HG03520 (cell line): Measurements from ENCODE around the gene SNAP25.

ENCODE experiments used
- ATAC-seq: cut with Tn5 transposase; IDR thresholded peaks from one replicate; pipeline ENCODE4 v1.9.1; 2021; ENCODE audit warnings: mild to moderate bottlenecking, moderate library complexity; ENCODE audit not compliant: unreplicated experiment

SNAP25 gene

DNA sequence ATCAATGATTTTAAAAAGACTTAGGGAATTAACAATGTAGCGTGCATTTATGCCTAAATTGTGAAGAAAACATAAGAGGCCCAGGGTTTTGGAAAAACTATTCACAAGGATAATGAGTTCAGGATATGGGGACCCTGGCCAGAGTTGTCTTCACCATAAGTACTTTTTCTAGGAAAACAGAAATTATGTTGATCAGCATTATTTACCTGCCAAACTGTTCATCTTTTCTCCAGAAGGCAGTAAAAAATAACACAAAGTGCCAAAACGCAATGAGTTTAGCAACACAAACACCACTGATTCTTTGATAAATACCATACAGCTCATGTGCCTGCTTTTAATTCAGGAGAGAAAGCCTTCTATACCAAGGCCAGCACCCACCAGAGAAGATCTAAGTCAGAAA lies 43.1 kb downstream of the SNAP25 start:
- ATAC-seq, result no peak

DNA sequence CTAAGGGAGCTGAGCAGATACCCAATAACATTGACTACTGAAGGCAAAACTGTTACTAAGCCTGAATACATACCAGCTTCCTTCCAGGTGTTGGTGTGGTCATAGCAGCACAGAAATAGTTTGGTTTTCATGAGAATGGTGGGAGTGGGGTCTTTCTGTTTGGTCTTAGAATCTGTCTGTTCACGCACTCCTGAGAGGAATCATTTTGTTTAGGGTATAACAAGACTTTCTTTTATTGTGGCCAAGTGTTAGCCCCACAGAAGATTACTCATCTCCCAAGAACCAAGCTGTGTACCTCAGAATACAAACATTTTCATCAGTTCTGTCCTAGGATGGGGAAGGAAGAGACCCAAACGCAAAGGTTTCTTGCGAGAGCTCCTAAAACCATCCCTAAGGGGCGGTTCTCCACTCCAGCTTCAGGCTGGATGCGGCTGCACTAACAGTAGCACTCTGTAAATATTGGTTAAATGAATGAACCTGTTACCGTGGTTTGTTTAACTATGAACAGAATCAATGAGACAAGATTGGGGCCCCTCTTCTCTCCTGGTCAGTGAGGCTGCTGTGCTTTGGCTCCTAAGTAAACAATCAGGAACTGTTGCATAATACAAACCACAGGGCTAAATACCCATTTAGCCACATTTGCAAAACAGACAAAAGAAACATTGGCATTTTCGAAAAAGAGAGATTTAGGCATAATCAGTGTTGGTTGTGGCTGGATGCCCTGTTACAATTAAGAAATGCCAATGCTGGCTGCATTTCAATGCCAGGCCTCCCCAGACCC lies 44.9 kb downstream of the SNAP25 start:
- ATAC-seq, result no peak

DNA sequence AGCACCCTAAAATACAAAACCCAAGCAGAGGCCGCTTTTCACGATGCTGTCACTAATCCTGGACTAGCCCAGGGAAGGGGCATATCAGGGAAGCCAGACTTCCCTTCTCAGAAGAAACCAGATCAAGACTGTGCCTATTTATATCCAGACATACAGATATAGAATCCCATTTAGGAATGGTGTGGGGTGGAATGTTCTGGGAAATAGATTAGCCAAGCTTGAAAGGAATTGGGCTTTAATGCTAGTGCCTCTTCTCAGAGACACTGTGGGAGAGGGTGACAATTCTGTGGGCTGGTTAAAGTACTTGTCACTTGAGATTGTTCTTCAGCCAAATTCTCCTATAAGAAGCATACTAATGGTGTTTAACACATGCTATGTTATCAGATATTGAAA lies 45.5 kb downstream of the SNAP25 start:
- no peak for ATAC-seq

DNA sequence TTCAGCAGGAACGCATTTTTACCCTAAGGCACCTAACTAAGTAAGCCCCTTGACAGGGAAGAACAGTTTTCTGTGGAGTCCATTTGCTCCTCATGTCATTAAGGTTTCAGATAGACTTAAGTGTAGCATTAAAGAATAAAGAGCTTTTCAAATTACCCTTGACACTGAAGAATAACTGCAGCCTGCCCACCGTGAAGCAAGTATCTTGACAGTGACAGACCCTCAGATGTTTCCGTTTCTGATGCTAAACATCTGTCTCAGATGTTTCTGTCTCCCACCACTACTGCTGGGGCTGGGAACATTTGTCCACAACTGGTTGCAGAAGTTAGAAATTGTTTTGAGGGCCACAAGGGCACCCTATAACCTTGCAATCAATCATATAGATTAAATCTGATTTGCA lies 50.0 kb downstream of the SNAP25 start:
- no peak for ATAC-seq

DNA sequence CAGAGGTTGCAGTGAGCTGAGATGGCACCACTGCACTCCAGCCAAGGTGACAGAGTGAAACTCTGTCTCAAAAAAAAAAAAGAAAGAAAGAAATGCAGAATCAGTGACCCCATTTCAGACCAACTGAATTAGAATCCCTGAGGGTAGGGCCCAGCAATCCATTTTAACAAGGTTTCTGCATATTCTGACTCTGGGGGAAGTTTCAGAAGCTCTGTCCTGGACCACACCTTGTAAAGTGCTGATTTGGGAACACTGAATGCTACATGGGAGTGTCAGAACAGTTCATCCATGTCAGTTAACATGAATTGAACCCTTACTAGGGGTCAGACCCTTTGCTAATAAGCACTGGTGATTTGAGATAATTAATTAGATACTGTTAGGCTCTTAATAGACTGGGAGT lies 52.0 kb downstream of the SNAP25 start:
- ATAC-seq, result no peak

DNA sequence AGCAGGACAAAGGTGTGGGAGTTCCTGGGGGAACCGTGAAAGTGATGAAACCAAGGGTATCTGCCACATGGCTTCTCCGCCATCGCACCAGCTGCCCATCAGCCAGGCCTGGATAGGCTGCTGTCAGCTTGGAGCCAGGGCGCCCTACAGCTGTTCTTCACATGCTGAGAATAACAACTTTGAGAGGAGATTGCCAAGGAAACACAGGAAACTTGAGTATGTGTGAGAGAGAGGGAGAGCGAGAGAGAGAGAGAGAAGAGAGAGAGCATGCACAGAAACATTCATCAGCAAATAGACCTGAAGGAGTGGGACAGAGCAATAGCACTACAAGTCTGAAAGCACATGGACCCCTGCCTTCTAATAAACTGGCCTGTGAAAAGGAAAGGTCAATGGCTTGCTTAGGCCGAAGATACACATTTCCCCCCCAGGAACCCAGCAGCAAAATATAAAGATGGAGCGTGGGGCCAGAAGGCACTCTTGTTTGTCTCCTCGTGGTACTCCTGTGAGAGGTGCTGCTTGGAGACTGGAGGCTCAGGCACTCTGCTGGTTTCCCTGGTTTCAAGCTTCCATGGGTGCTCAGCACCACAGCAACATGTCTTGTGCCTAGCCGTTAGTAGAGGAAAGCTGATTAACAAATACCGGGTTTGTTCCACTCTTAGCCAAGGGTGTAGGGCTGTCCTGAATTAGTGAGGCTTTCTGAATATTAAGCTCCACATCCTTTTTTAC lies 53.0 kb downstream of the SNAP25 start:
- ATAC-seq, result no peak

DNA sequence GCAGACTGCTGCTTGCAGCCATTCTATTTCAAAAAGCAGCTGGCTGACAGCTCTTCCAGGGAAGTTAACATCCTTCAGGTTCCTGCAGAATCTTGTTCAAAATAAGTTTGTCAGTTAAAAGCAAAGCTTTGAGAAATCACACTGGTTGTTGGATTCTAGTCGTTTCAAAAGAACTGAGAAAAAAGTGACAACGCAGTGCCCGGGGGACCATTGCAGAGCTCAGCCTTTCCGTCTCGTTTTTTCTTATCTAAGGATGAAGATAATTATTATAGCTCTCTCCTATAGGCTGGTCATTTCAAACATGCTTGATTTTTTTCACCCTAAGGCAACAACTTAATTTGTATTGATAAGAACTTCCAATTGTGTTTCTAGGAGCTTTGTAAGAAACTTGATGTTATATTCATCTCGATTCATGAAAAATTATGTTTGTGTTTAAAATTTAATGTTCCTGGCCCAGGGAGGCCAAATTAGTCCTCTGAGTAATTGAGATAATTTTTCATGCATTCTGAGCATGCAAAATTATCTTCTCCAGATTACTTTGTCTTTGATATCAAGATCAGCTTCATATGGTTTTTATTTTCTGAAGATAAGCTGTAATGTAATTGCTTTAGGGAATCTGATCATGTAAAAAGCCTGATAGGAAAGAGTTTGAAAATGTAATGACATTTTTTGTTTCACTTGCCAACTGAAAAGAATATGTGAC lies 58.4 kb downstream of the SNAP25 start:
- ATAC-seq, result no peak

DNA sequence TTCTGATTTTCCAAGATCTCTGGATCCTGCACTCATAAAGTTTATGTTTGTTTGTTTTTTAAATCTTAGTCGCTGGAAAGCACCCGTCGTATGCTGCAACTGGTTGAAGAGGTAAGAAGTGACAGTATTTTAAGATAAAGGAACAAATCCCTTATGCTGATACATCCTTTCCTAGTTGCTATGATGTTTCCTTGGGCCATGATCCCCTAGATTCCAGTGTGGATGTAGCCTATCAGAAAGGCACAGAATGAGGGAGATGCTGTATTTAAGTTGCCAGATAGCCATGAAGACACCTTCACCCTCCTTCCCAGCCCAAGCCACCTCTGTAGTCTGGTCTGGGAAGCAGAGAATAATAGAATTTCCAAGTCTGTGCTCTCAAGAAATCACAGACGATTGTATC lies 59.0 kb downstream of the SNAP25 start:
- no peak for ATAC-seq

DNA sequence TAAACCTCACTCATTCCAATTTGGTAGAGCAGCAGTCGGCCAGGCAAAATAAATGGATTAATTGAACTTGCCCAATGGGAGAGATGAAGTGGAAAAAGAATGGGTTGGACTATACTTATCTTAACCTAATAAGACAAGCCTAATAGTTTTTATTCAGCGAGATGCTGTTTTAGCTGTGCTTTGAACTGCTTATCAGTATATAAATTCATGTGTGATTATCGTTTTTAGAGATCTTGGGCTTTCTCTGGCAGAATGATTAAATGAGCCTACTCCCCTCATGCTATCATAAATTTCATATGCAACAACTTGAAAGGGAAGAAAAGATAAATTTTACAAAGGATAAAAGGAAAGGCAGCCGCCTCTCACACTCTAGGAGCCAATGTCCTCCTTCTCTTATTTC lies 59.8 kb downstream of the SNAP25 start:
- ATAC-seq, result no peak

DNA sequence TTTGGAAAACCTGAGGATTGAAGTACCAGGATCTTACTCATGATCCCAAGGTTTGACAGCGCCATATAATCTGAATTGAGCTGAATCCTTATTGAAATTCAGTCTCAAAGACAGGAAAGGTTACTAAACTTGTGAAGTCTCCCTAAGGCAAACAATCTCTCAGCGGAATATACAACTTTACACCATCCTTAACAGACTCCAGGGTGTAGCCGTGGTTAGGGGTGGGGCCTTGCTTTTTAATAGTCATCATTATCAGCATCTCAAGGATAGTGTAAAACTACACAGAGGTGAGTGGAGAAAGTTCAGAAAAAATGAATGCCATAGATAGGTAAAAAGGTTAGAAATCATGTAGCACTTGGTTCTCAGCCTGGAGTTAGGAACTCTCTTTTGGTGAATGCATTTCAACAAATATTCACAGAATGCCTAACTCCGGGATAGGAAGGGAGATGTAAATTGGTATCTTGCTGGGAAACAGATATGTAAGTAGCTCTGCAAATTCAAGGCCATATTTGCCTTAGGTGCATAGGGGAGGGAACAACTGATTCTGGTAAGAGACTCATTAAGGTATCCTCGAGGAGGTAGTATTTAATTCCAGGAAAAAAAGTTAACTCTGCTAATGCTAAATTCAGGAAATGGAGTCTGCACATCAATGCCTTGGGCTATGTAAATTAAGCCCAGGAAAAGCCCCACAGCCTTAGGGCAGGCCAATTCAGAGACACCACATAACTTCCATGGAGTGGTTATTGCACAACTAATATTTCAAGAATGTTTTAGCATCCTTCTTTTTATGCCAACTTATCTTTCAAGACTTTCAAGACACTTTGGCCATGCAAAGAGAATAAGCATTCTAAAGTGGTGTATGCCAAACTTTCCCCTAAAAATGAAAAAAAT lies 61.6 kb downstream of the SNAP25 start:
- no peak for ATAC-seq

DNA sequence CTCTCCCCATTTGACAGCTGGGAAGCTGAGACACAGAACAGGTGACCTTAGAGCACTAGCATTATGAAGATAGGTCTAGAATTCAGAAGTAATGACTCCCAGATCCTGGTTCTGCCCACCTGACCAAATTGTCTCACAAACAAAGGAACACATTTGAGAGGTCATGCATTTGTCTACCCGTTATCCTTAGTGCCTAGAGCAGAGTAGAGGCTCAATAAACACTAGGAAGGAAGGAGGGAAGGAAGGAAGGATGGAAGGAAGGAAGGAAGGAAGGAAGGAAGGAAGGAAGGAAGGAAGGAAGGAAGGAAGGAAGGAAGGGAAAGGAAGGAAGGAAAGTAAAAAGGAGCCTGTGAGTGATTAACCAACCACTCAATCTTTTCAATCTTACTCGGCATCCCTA lies 63.3 kb downstream of the SNAP25 start:
- no peak for ATAC-seq

DNA sequence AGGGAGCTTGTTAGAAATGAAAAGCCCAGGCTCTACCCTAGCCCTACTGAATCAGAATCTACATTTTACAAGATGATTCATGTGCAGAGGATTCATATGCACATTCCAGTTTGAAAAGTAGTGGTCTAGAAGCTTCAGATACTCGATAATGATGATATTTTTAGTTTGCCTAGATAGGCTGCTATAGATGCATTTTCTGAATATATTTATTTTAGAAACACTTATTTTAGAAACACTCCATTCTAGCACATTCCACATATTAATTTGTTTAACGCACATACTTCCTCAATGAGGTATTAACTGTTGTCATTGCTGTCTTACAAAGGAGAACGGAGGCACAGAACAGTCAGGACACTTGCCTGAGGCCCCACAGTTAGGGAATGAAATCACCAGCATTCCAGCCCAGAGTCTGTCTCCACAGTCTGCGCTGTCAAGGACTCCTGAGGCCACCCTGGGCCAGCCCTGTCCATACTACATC lies 64.4 kb downstream of the SNAP25 start:
- ATAC-seq, result no peak

DNA sequence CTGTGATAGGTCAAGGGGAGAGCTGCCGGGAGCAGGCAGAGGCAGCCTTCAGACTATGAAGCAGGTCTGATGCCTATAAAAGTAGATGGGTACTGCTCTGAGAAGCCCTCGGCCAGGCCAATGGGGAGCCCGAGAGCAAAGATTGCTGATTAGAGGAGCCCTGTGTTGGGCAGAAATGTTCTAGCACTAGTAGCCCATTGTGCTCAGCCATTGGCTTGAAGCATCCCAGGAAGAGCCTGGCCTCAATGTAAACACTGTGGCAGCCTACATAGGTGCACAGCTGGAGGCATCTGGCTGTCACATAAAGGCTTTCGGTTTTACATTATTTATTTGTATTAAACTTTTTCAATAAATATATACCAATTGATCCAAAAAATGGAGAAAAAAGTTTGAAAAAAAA lies 67.7 kb downstream of the SNAP25 start:
- ATAC-seq, result no peak

DNA sequence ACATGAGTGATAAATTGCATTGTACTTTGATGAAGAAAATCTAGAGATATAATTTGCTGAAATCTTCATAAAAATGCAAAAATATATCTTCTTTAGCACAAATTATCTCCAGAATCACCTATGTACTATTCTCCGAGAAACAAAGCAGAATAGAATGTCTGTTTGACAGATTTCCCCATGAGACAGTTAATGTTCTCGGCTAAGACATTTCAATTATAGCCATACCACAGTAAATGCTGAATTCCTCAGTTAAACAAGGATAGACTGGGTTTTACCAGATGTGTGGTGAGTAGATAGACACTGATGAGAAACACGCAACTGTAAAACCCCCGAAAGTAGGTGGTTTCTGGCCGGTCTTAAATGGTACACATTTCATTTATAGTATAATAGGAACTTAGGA lies 69.8 kb downstream of the SNAP25 start:
- no peak for ATAC-seq

DNA sequence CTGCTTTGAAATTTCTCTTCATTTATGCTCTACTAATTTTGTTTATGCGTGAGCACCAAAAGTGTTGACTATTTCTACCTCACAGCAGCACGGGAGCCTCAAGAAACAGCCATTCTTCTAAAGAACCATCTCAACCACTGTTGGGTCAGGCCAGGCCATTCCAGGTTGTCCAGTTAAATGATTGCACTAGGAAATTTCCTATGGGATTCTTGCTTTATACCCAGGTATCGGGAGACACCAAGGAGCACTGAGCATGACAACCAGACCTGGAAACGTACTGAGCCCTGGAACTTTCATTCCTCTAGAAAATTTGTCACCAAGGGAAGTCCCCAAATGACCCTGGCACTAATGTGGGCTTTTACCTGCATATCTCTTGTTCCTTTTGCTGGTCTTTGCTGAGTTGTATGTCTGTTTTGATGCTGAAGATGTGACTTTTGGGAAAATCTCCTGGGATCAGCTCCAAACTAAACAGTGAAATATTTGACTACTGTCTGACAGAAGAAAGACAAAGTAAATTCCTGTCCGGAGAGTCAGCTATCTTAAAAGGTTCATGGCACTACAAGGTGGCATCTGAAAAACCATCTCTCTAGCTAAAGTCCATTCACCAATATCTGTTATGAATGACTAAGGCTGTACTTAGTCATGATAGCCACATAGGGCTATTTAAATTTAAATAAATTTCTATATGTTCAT lies 70.5 kb downstream of the SNAP25 start:
- ATAC-seq, result no peak

DNA sequence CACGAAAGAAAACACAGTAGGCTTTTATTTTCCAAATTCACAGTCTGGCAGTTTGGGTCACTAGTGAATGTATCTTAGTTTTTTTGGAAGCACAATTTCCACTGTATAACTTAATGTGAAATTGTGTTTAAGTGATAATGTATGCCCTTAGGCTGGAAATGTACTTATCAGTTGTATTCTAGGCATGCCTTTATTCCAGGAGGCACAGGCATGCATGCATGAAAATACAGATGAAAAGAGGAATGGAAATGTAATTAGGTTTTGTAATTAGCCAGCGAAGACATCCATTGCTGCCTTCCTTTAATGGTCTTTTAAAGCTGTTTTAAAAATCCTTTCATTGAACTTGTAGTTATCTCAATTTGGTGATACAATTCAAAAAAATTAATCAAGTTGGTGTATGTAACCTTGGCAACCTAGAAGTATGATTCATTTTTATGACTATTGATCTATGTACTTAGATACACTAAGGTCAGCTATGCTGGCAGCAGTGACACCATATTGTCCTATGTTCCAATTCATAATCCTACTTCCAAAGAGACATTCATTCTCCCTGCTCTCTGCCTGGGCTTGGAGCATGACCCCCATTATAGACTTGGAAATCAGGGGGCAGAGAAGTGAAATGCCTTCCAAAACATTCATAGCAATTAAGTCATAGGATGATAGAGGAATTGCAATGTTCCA lies 73.1 kb downstream of the SNAP25 start:
- no peak for ATAC-seq

DNA sequence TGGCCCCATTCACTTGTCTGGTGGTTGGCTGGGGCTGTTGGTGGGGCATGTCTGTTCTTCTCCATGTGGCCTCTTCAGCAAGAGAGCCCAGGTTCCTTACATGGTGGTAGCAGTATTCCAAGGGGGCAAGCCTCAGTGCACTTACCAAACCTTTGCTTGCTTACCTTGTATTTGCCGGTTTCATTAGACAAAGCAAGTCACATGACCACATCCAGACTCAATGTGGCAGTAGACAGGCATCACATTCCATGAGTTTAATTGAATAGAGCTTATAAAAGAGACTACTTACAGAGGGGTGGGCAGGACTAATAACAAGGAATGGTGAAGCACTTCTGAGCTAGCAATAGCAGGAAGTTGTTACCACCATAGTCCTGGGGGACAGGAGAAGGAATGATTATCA lies 78.6 kb downstream of the SNAP25 start:
- ATAC-seq, result no peak

DNA sequence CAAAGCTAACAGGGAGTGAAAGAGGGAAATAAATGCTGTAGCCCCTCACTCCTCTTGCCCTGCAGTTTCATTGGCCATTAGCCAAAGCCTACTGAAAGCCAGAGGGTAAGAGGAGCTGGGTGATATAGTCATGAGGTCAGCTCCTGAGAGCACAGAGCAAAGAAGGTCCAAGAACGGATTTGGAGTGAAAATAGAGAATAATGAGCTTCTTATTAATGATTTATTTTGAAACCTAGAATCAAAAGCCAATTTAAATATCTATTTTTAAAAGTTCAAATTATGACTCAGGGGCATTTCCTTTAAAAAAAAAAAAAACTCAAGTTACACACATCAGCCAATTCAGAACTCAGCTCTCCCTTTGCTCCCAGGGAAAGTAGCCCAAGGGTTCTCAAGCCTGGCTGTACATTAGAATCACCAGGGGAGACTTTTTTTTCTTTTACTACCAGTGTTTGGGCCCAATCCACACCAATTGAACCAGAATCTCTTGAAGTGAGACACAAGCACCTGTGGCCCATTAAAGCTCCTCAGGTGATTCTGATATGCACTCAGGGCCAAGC lies 79.1 kb downstream of the SNAP25 start:
- no peak for ATAC-seq
